Measurements from ENCODE around the gene WNT3.
"Not testable (repeated sequence)": the region's sequence is repeated elsewhere in the genome, so short reads cannot be mapped to it uniquely, and the experiment has no call there.

The WNT3 gene

GRCh38 chr17:46769531-46770438 is 48.7 kb downstream of the WNT3 start:
- TF ChIP-seq CTCF (conservative IDR thresholded peaks at IDR 0.05; ENCODE audit: control insufficient read depth, insufficient read depth, low read depth, low read length): no peak
- peak; percentile 25 for DNase-seq (ENCODE audit: low read depth)
- peak overlapping the region; percentile 9 for H3K4me3 ChIP-seq (ENCODE audit: control insufficient read depth, low read depth, low read length)

GRCh38 chr17:46768896-46769295 is 49.6 kb downstream of the WNT3 start:
- not testable (repeated sequence) for H3K4me3 ChIP-seq (ENCODE audit: control insufficient read depth, low read depth, low read length); DNase-seq (ENCODE audit: low read depth)

- H3K4me3 ChIP-seq (ENCODE audit: control insufficient read depth, low read depth, low read length): no peak overlapping the region
- TF ChIP-seq CTCF (conservative IDR thresholded peaks at IDR 0.05; ENCODE audit: control insufficient read depth, insufficient read depth, low read depth, low read length): no peak
- DNase-seq (ENCODE audit: low read depth): no peak
Measured at GRCh38 chr17:46768540-46768870, 50.0 kb downstream of the WNT3 start.

- DNase-seq (ENCODE audit: low read depth): no peak
- no peak overlapping the region for H3K4me3 ChIP-seq (ENCODE audit: control insufficient read depth, low read depth, low read length)
- TF ChIP-seq CTCF (conservative IDR thresholded peaks at IDR 0.05; ENCODE audit: control insufficient read depth, insufficient read depth, low read depth, low read length): no peak
Measured at GRCh38 chr17:46766493-46767491, 51.7 kb downstream of the WNT3 start.

GRCh38 chr17:46765453-46765852 is 53.0 kb downstream of the WNT3 start:
- H3K4me3 ChIP-seq (ENCODE audit: control insufficient read depth, low read depth, low read length): no peak overlapping the region
- no peak for TF ChIP-seq CTCF (conservative IDR thresholded peaks at IDR 0.05; ENCODE audit: control insufficient read depth, insufficient read depth, low read depth, low read length)
- DNase-seq (ENCODE audit: low read depth): no peak

GRCh38 chr17:46764709-46765401 is 53.6 kb downstream of the WNT3 start:
- TF ChIP-seq CTCF (conservative IDR thresholded peaks at IDR 0.05; ENCODE audit: control insufficient read depth, insufficient read depth, low read depth, low read length): no peak
- DNase-seq (ENCODE audit: low read depth): peak; percentile 86
- H3K4me3 ChIP-seq (ENCODE audit: control insufficient read depth, low read depth, low read length): no peak overlapping the region
